H1 (cell line): ENCODE results near the gene TOR1B.

Source experiments
- CHD1 ChIP-seq: IDR thresholded peaks from 2 replicates; pipeline ENCODE4 v1.6.1; 2012; ENCODE audit warnings: low read depth, low read length, improper control_type of control experiment
- JUN ChIP-seq: IDR thresholded peaks from 2 replicates; pipeline ENCODE4 v1.6.1; 2011; ENCODE audit warnings: low read depth, mild to moderate bottlenecking, improper control_type of control experiment, low read length
- JUND ChIP-seq: IDR thresholded peaks from 2 replicates; pipeline ENCODE4 v1.6.1; 2011; ENCODE audit warnings: mild to moderate bottlenecking, improper control_type of control experiment, low read length
- SP2 ChIP-seq: IDR thresholded peaks from 2 replicates; pipeline ENCODE4 v1.6.1; 2012; ENCODE audit warnings: mild to moderate bottlenecking, low read length, inconsistent platforms
- TAF1 ChIP-seq: IDR thresholded peaks from 2 replicates; pipeline ENCODE4 v1.6.1; 2011; ENCODE audit warnings: mild to moderate bottlenecking, low read depth, low read length
- TEAD4 ChIP-seq: IDR thresholded peaks from 2 replicates; pipeline ENCODE4 v1.6.1; 2012; ENCODE audit warnings: low read depth, low read length, inconsistent platforms, mixed read lengths
- TF ChIP-seq, protein P1 (sequence below), 3 experiments: IDR thresholded peaks; 1 replicate in 2 of 3; 2 replicates in 1 of 3; pipeline versions ENCODE4 v1.5.1 to v1.6.1; 2011; ENCODE audit warnings: low read length in 3 of 3, mild to moderate bottlenecking in 3 of 3, inconsistent platforms in 2 of 3, low read depth in 1 of 3, moderate library complexity in 1 of 3; ENCODE audit not compliant: insufficient read depth in 1 of 3; ENCODE audit errors: control extremely low read depth in 1 of 3

DNA sequence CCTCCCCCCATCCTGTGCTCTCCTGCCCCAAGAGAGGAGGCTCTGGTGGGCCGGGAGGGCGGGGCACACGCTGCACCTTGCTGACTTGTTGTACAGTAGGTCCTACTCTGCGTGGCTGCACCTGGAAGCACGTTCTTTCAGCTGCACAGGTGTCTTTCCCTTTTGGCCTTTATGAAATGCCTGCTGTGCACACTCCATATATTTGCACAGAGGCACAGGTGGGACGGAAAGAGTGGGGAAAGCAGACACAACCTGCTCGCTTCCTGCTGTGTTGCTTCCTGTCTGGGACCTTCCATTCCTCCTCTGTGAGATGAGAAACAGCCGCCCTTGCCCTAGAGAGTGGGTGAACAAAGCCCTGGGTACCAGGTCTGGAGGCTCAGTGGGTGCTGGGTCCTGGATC lies 37.0 kb downstream of the TOR1B start:
- TF ChIP-seq JUND: no peak
- no peak for TF ChIP-seq SP2
- no peak for TF ChIP-seq TAF1
- no peak for TF ChIP-seq CHD1
- no peak for TF ChIP-seq JUN
- no peak for TF ChIP-seq TEAD4
- TF ChIP-seq, protein P1, sequence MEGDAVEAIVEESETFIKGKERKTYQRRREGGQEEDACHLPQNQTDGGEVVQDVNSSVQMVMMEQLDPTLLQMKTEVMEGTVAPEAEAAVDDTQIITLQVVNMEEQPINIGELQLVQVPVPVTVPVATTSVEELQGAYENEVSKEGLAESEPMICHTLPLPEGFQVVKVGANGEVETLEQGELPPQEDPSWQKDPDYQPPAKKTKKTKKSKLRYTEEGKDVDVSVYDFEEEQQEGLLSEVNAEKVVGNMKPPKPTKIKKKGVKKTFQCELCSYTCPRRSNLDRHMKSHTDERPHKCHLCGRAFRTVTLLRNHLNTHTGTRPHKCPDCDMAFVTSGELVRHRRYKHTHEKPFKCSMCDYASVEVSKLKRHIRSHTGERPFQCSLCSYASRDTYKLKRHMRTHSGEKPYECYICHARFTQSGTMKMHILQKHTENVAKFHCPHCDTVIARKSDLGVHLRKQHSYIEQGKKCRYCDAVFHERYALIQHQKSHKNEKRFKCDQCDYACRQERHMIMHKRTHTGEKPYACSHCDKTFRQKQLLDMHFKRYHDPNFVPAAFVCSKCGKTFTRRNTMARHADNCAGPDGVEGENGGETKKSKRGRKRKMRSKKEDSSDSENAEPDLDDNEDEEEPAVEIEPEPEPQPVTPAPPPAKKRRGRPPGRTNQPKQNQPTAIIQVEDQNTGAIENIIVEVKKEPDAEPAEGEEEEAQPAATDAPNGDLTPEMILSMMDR (IDR thresholded peaks at IDR 0.05; ENCODE audit: control extremely low read depth in 1 of 3, insufficient read depth in 1 of 3, low read depth in 1 of 3, low read length in 3 of 3): no peak
